Skeletal muscle satellite cell (primary cell): ENCODE data around the gene TAS2R8.
"Not testable (repeated sequence)": the region's sequence is repeated elsewhere in the genome, so short reads cannot be mapped to it uniquely, and the experiment has no call there.

ENCODE experiments used
- H3K27me3 ChIP-seq: 2 replicates; pipeline ENCODE4 v1.7.0; 2013; ENCODE audit warnings: low read length; ENCODE audit not compliant: control insufficient read depth, insufficient read depth
- H3K36me3 ChIP-seq: 2 replicates; pipeline ENCODE4 v1.7.0; 2013; ENCODE audit warnings: mild to moderate bottlenecking, control low read depth, low read length; ENCODE audit not compliant: insufficient read depth
- H3K4me1 ChIP-seq: 2 replicates; pipeline ENCODE4 v1.7.0; 2013; ENCODE audit warnings: low read length; ENCODE audit not compliant: control insufficient read depth, insufficient read depth
- H3K4me2 ChIP-seq: 2 replicates; pipeline ENCODE4 v1.7.0; 2013; ENCODE audit warnings: mild to moderate bottlenecking, low read length
- H3K4me3 ChIP-seq: 2 replicates; pipeline ENCODE4 v1.7.0; 2013; ENCODE audit warnings: low read length
- H3K9ac ChIP-seq: 2 replicates; pipeline ENCODE4 v1.7.0; 2013; ENCODE audit warnings: mild to moderate bottlenecking, low read depth, low read length, moderate library complexity
- H3K9me3 ChIP-seq: replicated peaks from 2 replicates; pipeline ENCODE4 v1.7.0; 2013; ENCODE audit warnings: mild to moderate bottlenecking, control low read depth, low read length

Gene TAS2R8

GRCh38 chr12:10811883-10812536 is 4.9 kb upstream of the TAS2R8 start:
- H3K4me3 ChIP-seq: no peak overlapping the region
- H3K4me1 ChIP-seq: no peaks in the 10 kb centered on the region
- no peaks in the 10 kb centered on the region for H3K27me3 ChIP-seq
- no peak overlapping the region for H3K9ac ChIP-seq
- no peaks in the 10 kb centered on the region for H3K36me3 ChIP-seq
- H3K4me2 ChIP-seq: no peak overlapping the region
- no peaks in the 10 kb centered on the region for H3K9me3 ChIP-seq

GRCh38 chr12:10810068-10810467 is 3.0 kb upstream of the TAS2R8 start, which contains the start of gene TAS2R9:
TAS2R9 (minus strand) TSS chr12:10810168; CDS start chr12:10810075, 93 bp downstream.
- Histone ChIP-seq H3K4me2 (no peak within 1 kb of the TSS), H3K27me3 (no peaks in the 10 kb centered on the region), H3K4me1 (no peaks in the 10 kb centered on the region), H3K4me3 (no peak within 1 kb of the TSS), H3K9ac (no peak within 1 kb of the TSS), H3K9me3 (no peaks in the 10 kb centered on the region), H3K36me3 (no peaks in the 10 kb centered on the region)

- no peaks in the 10 kb centered on the region for H3K36me3 ChIP-seq
- H3K9me3 ChIP-seq: no peaks in the 10 kb centered on the region
- no peaks in the 10 kb centered on the region for H3K4me1 ChIP-seq
- no peaks in the 10 kb centered on the region for H3K27me3 ChIP-seq
- H3K9ac ChIP-seq: no peak within 1 kb of the TSS
- H3K4me2 ChIP-seq: no peak within 1 kb of the TSS
- H3K4me3 ChIP-seq: no peak within 1 kb of the TSS
Measured at GRCh38 chr12:10802587-10802986, 4.5 kb downstream of the TAS2R8 start, which contains the start of gene TAS2R7. TAS2R7 (minus strand) TSS chr12:10802627; CDS start chr12:10802570, 57 bp downstream.

GRCh38 chr12:10801741-10802140 is 5.3 kb downstream of the TAS2R8 start:
- H3K9ac ChIP-seq: no peak overlapping the region
- no peak overlapping the region for H3K4me2 ChIP-seq
- H3K4me3 ChIP-seq: no peak overlapping the region
- H3K9me3 ChIP-seq: no peaks in the 10 kb centered on the region
- H3K36me3 ChIP-seq: no peaks in the 10 kb centered on the region
- no peaks in the 10 kb centered on the region for H3K4me1 ChIP-seq
- no peaks in the 10 kb centered on the region for H3K27me3 ChIP-seq

- no peaks in the 10 kb centered on the region for H3K9me3 ChIP-seq
- no peaks in the 10 kb centered on the region for H3K4me1 ChIP-seq
- no peak overlapping the region for H3K9ac ChIP-seq
- H3K4me3 ChIP-seq: no peak overlapping the region
- H3K36me3 ChIP-seq: no peaks in the 10 kb centered on the region
- H3K27me3 ChIP-seq: no peaks in the 10 kb centered on the region
- H3K4me2 ChIP-seq: no peak overlapping the region
Measured at GRCh38 chr12:10794222-10794621, 12.9 kb downstream of the TAS2R8 start.

GRCh38 chr12:10791769-10792168 is 15.3 kb downstream of the TAS2R8 start:
- H3K36me3 ChIP-seq, H3K4me1 ChIP-seq, H3K4me3 ChIP-seq, H3K27me3 ChIP-seq, H3K4me2 ChIP-seq, H3K9ac ChIP-seq, H3K9me3 ChIP-seq: not testable (repeated sequence)

GRCh38 chr12:10783252-10783651 is 23.8 kb downstream of the TAS2R8 start:
- H3K4me1 ChIP-seq: no peaks in the 10 kb centered on the region
- H3K9me3 ChIP-seq: no peaks in the 10 kb centered on the region
- no peaks in the 10 kb centered on the region for H3K27me3 ChIP-seq
- H3K4me3 ChIP-seq: no peak overlapping the region
- no peak overlapping the region for H3K4me2 ChIP-seq
- H3K9ac ChIP-seq: no peak overlapping the region
- no peaks in the 10 kb centered on the region for H3K36me3 ChIP-seq

- Histone ChIP-seq H3K4me1 (no peaks in the 10 kb centered on the region), H3K4me3 (no peak overlapping the region), H3K36me3 (no peaks in the 10 kb centered on the region), H3K9ac (no peak overlapping the region), H3K9me3 (no peaks in the 10 kb centered on the region), H3K4me2 (no peak overlapping the region), H3K27me3 (peaks cover 16% of the 10 kb centered on the region)
Measured at GRCh38 chr12:10779103-10779502, 28.0 kb downstream of the TAS2R8 start.

- no peaks in the 10 kb centered on the region for H3K36me3 ChIP-seq
- no peaks in the 10 kb centered on the region for H3K4me1 ChIP-seq
- no peak overlapping the region for H3K4me3 ChIP-seq
- H3K27me3 ChIP-seq: peaks cover 83% of the 10 kb centered on the region
- no peak overlapping the region for H3K4me2 ChIP-seq
- H3K9me3 ChIP-seq: no peaks in the 10 kb centered on the region
- no peak overlapping the region for H3K9ac ChIP-seq
Measured at GRCh38 chr12:10771132-10771733, 35.9 kb downstream of the TAS2R8 start.

- H3K9ac ChIP-seq: no peak overlapping the region
- H3K4me3 ChIP-seq: no peak overlapping the region
- H3K27me3 ChIP-seq: peaks cover 51% of the 10 kb centered on the region
- no peaks in the 10 kb centered on the region for H3K9me3 ChIP-seq
- no peaks in the 10 kb centered on the region for H3K36me3 ChIP-seq
- H3K4me1 ChIP-seq: no peaks in the 10 kb centered on the region
- H3K4me2 ChIP-seq: no peak overlapping the region
Measured at GRCh38 chr12:10759657-10760056, 47.4 kb downstream of the TAS2R8 start.

- H3K4me3 ChIP-seq: no peak overlapping the region
- H3K9me3 ChIP-seq: no peaks in the 10 kb centered on the region
- H3K9ac ChIP-seq: no peak overlapping the region
- H3K4me1 ChIP-seq: peaks cover 8% of the 10 kb centered on the region
- H3K4me2 ChIP-seq: no peak overlapping the region
- H3K27me3 ChIP-seq: peaks cover 28% of the 10 kb centered on the region
- H3K36me3 ChIP-seq: no peaks in the 10 kb centered on the region
Measured at GRCh38 chr12:10756194-10756593, 50.9 kb downstream of the TAS2R8 start.
